Muscle of leg (tissue), 16 donors: ENCODE results near the gene AMIGO2. TPM values are rescaled to one million over a fixed set of nuclear protein-coding genes. Genes with fewer than 3 reads are reported as not detected.
"Not testable (repeated sequence)": the region's sequence is repeated elsewhere in the genome, so short reads cannot be mapped to it uniquely, and the experiment has no call there.

Experiments
- DNase-seq: peaks from one replicate; pipeline ENCODE4 v3.0.0; 2013
- H3K27ac ChIP-seq: one replicate; pipeline ENCODE4 v1.5.1; 2013; ENCODE audit warnings: mild to moderate bottlenecking, low read length, control low read depth
- H3K27me3 ChIP-seq: one replicate; pipeline ENCODE4 v1.6.1; 2013; ENCODE audit warnings: low read length; ENCODE audit not compliant: control insufficient read depth, insufficient read depth
- H3K36me3 ChIP-seq: one replicate; pipeline ENCODE4 v1.6.1; 2013; ENCODE audit warnings: low read length; ENCODE audit not compliant: control insufficient read depth, insufficient read depth
- H3K4me1 ChIP-seq: one replicate; pipeline ENCODE4 v1.6.1; 2013; ENCODE audit warnings: low read length; ENCODE audit not compliant: control insufficient read depth, insufficient read depth
- H3K4me3 ChIP-seq: one replicate; pipeline ENCODE4 v1.5.1; 2013; ENCODE audit warnings: low read length, control low read depth
- H3K9me3 ChIP-seq: replicated peaks from 2 replicates; pipeline ENCODE4 v1.6.1; 2013; ENCODE audit warnings: low read depth, low read length; ENCODE audit not compliant: control insufficient read depth
- WGBS: methylation state at CpG from one replicate; pipeline ENCODE4 v1.1.5; 2013; ENCODE audit warnings: missing lambda C conversion rate; ENCODE audit not compliant: insufficient coverage; 5-methylcytosine and 5-hydroxymethylcytosine counted together
- long read RNA-seq, 11 donors: transcript quantifications; one replicate each; lab custom pipeline, GENCODE V29; 2026
- polyA plus RNA-seq, 8 donors: library from polyadenylated mRNA; unstranded; fragments of 120-200 nt; gene quantifications; one replicate each; pipeline versions ENCODE4 v1.2.1 to v1.2.3, GENCODE V29; 2013; ENCODE audit warnings: inconsistent platforms in 1 of 8, low replicate concordance in 1 of 8; ENCODE audit not compliant: insufficient read length in 8 of 8, insufficient read depth in 1 of 8
- total RNA-seq: library from RNA; stranded (reverse); fragments of 120-200 nt; gene quantifications from one replicate; pipeline ENCODE4 v1.2.4, GENCODE V29; 2013

The AMIGO2 gene, protein sequence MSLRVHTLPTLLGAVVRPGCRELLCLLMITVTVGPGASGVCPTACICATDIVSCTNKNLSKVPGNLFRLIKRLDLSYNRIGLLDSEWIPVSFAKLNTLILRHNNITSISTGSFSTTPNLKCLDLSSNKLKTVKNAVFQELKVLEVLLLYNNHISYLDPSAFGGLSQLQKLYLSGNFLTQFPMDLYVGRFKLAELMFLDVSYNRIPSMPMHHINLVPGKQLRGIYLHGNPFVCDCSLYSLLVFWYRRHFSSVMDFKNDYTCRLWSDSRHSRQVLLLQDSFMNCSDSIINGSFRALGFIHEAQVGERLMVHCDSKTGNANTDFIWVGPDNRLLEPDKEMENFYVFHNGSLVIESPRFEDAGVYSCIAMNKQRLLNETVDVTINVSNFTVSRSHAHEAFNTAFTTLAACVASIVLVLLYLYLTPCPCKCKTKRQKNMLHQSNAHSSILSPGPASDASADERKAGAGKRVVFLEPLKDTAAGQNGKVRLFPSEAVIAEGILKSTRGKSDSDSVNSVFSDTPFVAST
- total RNA-seq (1.7 TPM), polyA plus RNA-seq (1 to 10 TPM; 1.3 to 3.5 (median 1.9) TPM)
- long read RNA-seq, donor 1, result 0 reads
- long read RNA-seq, donor 2, result 0 reads
- long read RNA-seq, donor 3, result 0 reads
- long read RNA-seq, donor 4, result 0 reads
- long read RNA-seq, donor 5, result 0 reads
- long read RNA-seq, donor 6, partial matches to known transcripts, result 0 of 1 reads
- long read RNA-seq, donor 6, other reads (novel, unspliced or antisense), result 0 of 1 reads
- long read RNA-seq, donor 7, result 0 reads
- long read RNA-seq, donor 8, partial matches to known transcripts, result 0 of 1 reads
- long read RNA-seq, donor 8, other reads (novel, unspliced or antisense), result 0 of 1 reads
- long read RNA-seq, donor 9, result 0 reads
- long read RNA-seq, donor 10, result 0 reads
- long read RNA-seq, donor 11, result 0 reads

GRCh38 chr12:47079468-47079980 lies at the start of gene AMIGO2, which contains the start of gene PCED1B:
Gene AMIGO2, minus strand, starts transcription at chr12:47079959. Its CDS starts 957 bp downstream, at chr12:47079002.
Gene PCED1B, plus strand, starts transcription at chr12:47079621. Its CDS starts 155,443 bp downstream, at chr12:47235064.
- Histone ChIP-seq H3K4me1 (peaks cover 14% of the 10 kb centered on the region), H3K27me3 (peaks cover 20% of the 10 kb centered on the region), H3K9me3 (no peaks in the 10 kb centered on the region), H3K4me3 (peak within 1 kb of the TSS; percentile 59), H3K27ac (peak within 1 kb of the TSS; percentile 26), H3K36me3 (no peaks in the 10 kb centered on the region)
- under 1% methylated on average over 56 of the region's 58 CpGs for WGBS
- peak; percentile 72 for DNase-seq

GRCh38 chr12:47126246-47126645 lies 46.5 kb upstream of the AMIGO2 start:
- DNase-seq, result no peak
- Histone ChIP-seq H3K4me1 (no peaks in the 10 kb centered on the region), H3K4me3 (no peak overlapping the region), H3K27ac (no peak overlapping the region), H3K27me3 (no peaks in the 10 kb centered on the region), H3K9me3 (no peaks in the 10 kb centered on the region), H3K36me3 (no peaks in the 10 kb centered on the region)
- no CpG with 5 or more reads among the region's 1 CpG for WGBS

GRCh38 chr12:47124451-47124850 lies 44.7 kb upstream of the AMIGO2 start:
- WGBS, result no CpG with 5 or more reads among the region's 1 CpG
- H3K4me3 ChIP-seq, result no peak overlapping the region
- DNase-seq, result no peak
- H3K36me3 ChIP-seq, result no peaks in the 10 kb centered on the region
- no peak overlapping the region for H3K27ac ChIP-seq
- H3K9me3 ChIP-seq, result no peaks in the 10 kb centered on the region
- no peaks in the 10 kb centered on the region for H3K27me3 ChIP-seq
- H3K4me1 ChIP-seq, result no peaks in the 10 kb centered on the region

DNA sequence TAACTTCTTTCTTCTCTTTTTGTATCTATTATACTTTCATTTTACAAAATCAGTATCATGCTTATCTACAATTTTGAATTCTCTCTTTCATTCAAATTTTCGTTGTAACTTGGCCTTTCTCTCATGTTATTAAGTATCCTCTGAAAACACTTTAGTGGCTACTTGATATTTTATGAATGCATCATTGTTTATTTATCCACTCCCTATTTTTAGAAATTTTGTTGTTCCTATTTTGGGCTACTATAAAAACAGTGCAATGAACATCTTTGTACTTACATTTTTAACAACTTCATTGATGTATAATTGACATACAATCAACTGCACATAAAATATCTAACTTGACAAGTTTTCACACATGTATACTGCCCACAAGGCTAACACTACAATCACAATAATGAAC lies 44.0 kb upstream of the AMIGO2 start:
- no CpG with 5 or more reads among the region's 1 CpG for WGBS
- H3K4me3 ChIP-seq, result no peak overlapping the region
- H3K4me1 ChIP-seq, result no peaks in the 10 kb centered on the region
- H3K9me3 ChIP-seq, result no peaks in the 10 kb centered on the region
- no peaks in the 10 kb centered on the region for H3K36me3 ChIP-seq
- H3K27me3 ChIP-seq, result no peaks in the 10 kb centered on the region
- H3K27ac ChIP-seq, result no peak overlapping the region
- DNase-seq, result no peak

DNA sequence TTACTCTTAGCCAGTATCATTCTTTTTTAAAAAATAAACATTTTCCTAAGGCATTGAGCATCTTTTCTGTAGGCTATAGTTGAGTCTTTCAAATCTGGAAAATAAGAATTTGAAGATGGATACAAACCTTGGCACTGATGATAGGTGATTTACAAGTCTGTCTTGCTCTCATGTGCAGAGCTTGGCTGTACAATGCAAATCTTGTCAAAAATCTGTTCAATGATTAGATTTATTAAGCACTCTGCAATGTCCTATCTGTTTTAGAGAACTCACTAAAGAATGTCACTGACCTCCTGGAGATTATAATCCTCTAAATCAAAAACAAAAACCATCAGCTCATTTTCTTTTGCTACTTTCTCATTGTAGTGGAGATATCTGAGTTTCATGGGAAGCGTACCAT lies 42.8 kb upstream of the AMIGO2 start:
- no peak overlapping the region for H3K4me3 ChIP-seq
- no peak for DNase-seq
- WGBS, result no CpG with 5 or more reads among the region's 1 CpG
- H3K4me1 ChIP-seq, result no peaks in the 10 kb centered on the region
- no peaks in the 10 kb centered on the region for H3K9me3 ChIP-seq
- no peak overlapping the region for H3K27ac ChIP-seq
- no peaks in the 10 kb centered on the region for H3K36me3 ChIP-seq
- no peaks in the 10 kb centered on the region for H3K27me3 ChIP-seq

DNA sequence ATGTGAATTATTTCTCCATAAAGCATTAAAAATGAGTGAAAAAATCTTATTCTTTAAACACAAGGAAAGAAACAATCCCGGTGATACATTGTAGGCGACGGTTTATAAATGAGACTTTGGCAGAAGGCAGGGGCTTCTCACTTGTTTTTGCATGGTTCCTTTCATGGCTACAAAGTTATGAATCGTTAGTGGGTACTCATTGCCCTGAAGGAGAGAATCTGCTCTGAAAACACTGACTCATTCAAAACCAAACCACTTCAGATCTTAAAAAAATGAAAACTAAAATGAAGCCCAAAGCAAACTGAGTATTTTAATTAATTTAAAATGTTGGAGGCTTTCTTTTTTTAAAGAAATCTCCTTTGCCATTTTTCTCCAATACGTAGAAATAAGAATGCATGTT lies 41.4 kb upstream of the AMIGO2 start:
- no CpG with 5 or more reads among the region's 5 CpGs for WGBS
- DNase-seq, result no peak

GRCh38 chr12:47120736-47121135 lies 41.0 kb upstream of the AMIGO2 start:
- Histone ChIP-seq H3K36me3 (no peaks in the 10 kb centered on the region), H3K27me3 (no peaks in the 10 kb centered on the region), H3K4me1 (no peaks in the 10 kb centered on the region), H3K4me3 (no peak overlapping the region), H3K9me3 (no peaks in the 10 kb centered on the region), H3K27ac (no peak overlapping the region)
- WGBS, result no CpG with 5 or more reads among the region's 3 CpGs
- no peak for DNase-seq

More for the DNA sequence above, 41.4 kb upstream of the AMIGO2 start:
- Histone ChIP-seq H3K4me1 (no peaks in the 10 kb centered on the region), H3K9me3 (no peaks in the 10 kb centered on the region), H3K36me3 (no peaks in the 10 kb centered on the region), H3K27ac (no peak overlapping the region), H3K27me3 (no peaks in the 10 kb centered on the region), H3K4me3 (no peak overlapping the region)

- no CpG with 5 or more reads among the region's 3 CpGs for WGBS
Measured at GRCh38 chr12:47117305-47117704, 37.5 kb upstream of the AMIGO2 start.

GRCh38 chr12:47114481-47114892 lies 34.7 kb upstream of the AMIGO2 start:
- Histone ChIP-seq H3K4me3 (no peak overlapping the region), H3K9me3 (no peaks in the 10 kb centered on the region), H3K4me1 (no peaks in the 10 kb centered on the region), H3K36me3 (no peaks in the 10 kb centered on the region), H3K27me3 (no peaks in the 10 kb centered on the region), H3K27ac (no peak overlapping the region)
- DNase-seq, result peak; percentile 5
- 43% methylated on average over 1 of the region's 5 CpGs for WGBS

More at GRCh38 chr12:47117305-47117704, 37.5 kb upstream of the AMIGO2 start:
- H3K4me1 ChIP-seq, H3K4me3 ChIP-seq, H3K36me3 ChIP-seq, H3K27ac ChIP-seq, H3K9me3 ChIP-seq, H3K27me3 ChIP-seq, DNase-seq: not testable (repeated sequence)

DNA sequence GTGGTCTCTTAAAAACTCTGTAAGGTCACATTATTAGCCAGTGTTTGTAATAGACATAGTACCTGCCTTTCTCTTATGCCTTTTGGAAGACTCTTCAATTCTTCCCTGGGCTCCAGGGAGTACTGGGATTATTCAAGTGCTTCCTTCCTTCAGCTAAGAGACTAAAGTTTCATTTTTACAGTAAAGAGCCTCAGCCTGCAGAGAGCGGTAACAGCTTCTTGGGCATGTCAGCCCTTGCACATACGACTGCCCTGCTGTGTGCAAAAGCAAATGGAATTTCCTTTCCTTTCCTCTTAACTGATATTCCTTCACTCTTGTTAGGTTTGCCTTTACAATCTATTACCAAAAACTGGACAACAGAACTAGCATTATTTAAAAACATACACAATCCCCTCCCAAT lies 32.9 kb upstream of the AMIGO2 start:
- Histone ChIP-seq H3K4me3 (no peak overlapping the region), H3K4me1 (no peaks in the 10 kb centered on the region), H3K36me3 (no peaks in the 10 kb centered on the region), H3K27me3 (no peaks in the 10 kb centered on the region), H3K27ac (no peak overlapping the region), H3K9me3 (no peaks in the 10 kb centered on the region)
- WGBS, result 12% methylated on average over 2 of the region's 2 CpGs
- peak; percentile 24 for DNase-seq
